HepG2 (cell line): ENCODE measurements around the gene RASA2. TPM values are rescaled to one million over a fixed set of nuclear protein-coding genes. Genes with fewer than 3 reads are reported as not detected.

Source experiments
- ATAC-seq: fragments of 200-7000 bp; cut with Tn5 transposase; 3 replicates; pipeline ENCODE4 v1.9.1; 2020; ENCODE audit warnings: mild to moderate bottlenecking, moderate library complexity
- BruUV-seq: library from RNA; stranded (reverse); fragments of 400-500 nt; replicated peaks from 2 replicates; lab custom pipeline; 2021; lab: Mats Ljungman, UMichigan
- CTCF ChIA-PET: fragments of 300-600 bp; formaldehyde crosslinking; extraction: SDS; loops from one replicate; lab custom pipeline; 2021; ENCODE audit warnings: low total read pairs, inconsistent platforms, low intra/inter-chr PET ratio; lab: Yijun Ruan, JAX
- POLR2A ChIA-PET: fragments of 350-600 bp; sonication (Branson Sonifier 250); formaldehyde crosslinking; loops from one replicate; lab custom pipeline; 2020; ENCODE audit warnings: antibody characterized with exemption, inconsistent platforms; lab: Yijun Ruan, JAX
- DNase-seq: peaks from one replicate; pipeline ENCODE4 v3.0.0-alpha.2; 2015; ENCODE audit warnings: low spot score
- FAIRE-seq: peaks from 3 replicates; lab custom pipeline; 2011; peaks lifted over from hg19 to GRCh38; lab: Jason Lieb, UNC
- H2AFZ ChIP-seq: one replicate; pipeline ENCODE4 v1.6.1; 2011; ENCODE audit warnings: low read length, inconsistent platforms
- H3K27ac ChIP-seq: fragments of 300-600 bp; 3 replicates; pipeline ENCODE4 v1.8.0; 2011; ENCODE audit warnings: mixed run types, mild to moderate bottlenecking, mixed read lengths, low read length, inconsistent platforms; ENCODE audit not compliant: insufficient read depth; ENCODE audit errors: extremely low read length
- H3K27me3 ChIP-seq, 2 experiments: fragments of 200-600 bp in 1 of 2; 2 replicates in 1 of 2; 3 replicates in 1 of 2; pipeline versions ENCODE4 v1.6.0 to v1.8.0; 2011; ENCODE audit warnings: low read length in 2 of 2, mild to moderate bottlenecking in 2 of 2, moderate library complexity in 2 of 2, inconsistent platforms in 1 of 2; ENCODE audit not compliant: insufficient read depth in 2 of 2, control insufficient read depth in 1 of 2
- H3K36me3 ChIP-seq, 2 experiments: fragments of 200-600 bp in 1 of 2; replicated peaks in 1 of 2; 2 replicates in 1 of 2; 3 replicates in 1 of 2; pipeline versions ENCODE4 v1.5.1 to v1.8.0; 2011; ENCODE audit warnings: low read length in 2 of 2, inconsistent platforms in 1 of 2; ENCODE audit not compliant: insufficient read depth in 2 of 2, control insufficient read depth in 1 of 2
- H3K4me1 ChIP-seq: 2 replicates; pipeline ENCODE4 v1.5.1; 2012; ENCODE audit warnings: low read length, inconsistent platforms; ENCODE audit not compliant: insufficient read depth
- H3K4me2 ChIP-seq: 2 replicates; pipeline ENCODE4 v1.6.0; 2011; ENCODE audit warnings: low read depth, low read length, inconsistent platforms
- H3K4me3 ChIP-seq, 3 experiments: fragments of 200-600 bp in 1 of 3; sonication (generic), shearing (Covaris generic) in 1 of 3; replicated peaks in 1 of 3; 2 replicates each; pipeline ENCODE4 v1.5.1; 2011 to 2016; ENCODE audit warnings: low read length in 3 of 3, inconsistent platforms in 2 of 3, low read depth in 2 of 3, mild to moderate bottlenecking in 2 of 3, control low read depth in 1 of 3, mixed read lengths in 1 of 3; ENCODE audit not compliant: insufficient read depth in 1 of 3
- H3K79me2 ChIP-seq: one replicate; pipeline ENCODE4 v1.6.1; 2011; ENCODE audit warnings: low read length, inconsistent platforms; ENCODE audit not compliant: insufficient read depth
- H3K9ac ChIP-seq: 2 replicates; pipeline ENCODE4 v1.6.0; 2011; ENCODE audit warnings: mild to moderate bottlenecking, low read depth, low read length, inconsistent platforms; ENCODE audit not compliant: insufficient read depth
- H3K9me3 ChIP-seq: 2 replicates; pipeline ENCODE4 v1.5.1; 2012; ENCODE audit warnings: mild to moderate bottlenecking, low read length
- H4K20me1 ChIP-seq: 2 replicates; pipeline ENCODE4 v1.6.0; 2011; ENCODE audit warnings: inconsistent platforms, mild to moderate bottlenecking, low read length, moderate library complexity; ENCODE audit not compliant: insufficient read depth
- TEAD3 ChIP-seq: optimal IDR thresholded peaks from 2 replicates; pipeline ENCODE3; 2016; ENCODE audit warnings: borderline replicate concordance
- THAP11 ChIP-seq: IDR thresholded peaks from 2 replicates; pipeline ENCODE4 v1.6.1; 2016; ENCODE audit warnings: missing biosample characterization, missing genetic modification reagents
- ZFP36L1 ChIP-seq: sonication (generic); formaldehyde crosslinking; IDR thresholded peaks from 2 replicates; pipeline ENCODE4 v1.8.0; 2022; ENCODE audit warnings: mild to moderate bottlenecking, missing genetic modification reagents, moderate library complexity
- ZNF451 ChIP-seq: sonication (generic); formaldehyde crosslinking; IDR thresholded peaks from 2 replicates; pipeline ENCODE4 v1.5.0; 2020; ENCODE audit warnings: mild to moderate bottlenecking, missing genetic modification reagents
- ZNF605 ChIP-seq: sonication (generic); formaldehyde crosslinking; IDR thresholded peaks from 2 replicates; pipeline ENCODE4 v1.8.0; 2022; ENCODE audit warnings: mild to moderate bottlenecking, missing genetic modification reagents
- WGBS: methylation state at CpG from one replicate; pipeline ENCODE4 v1.1.6; 2017; ENCODE audit warnings: low lambda C conversion rate; 5-methylcytosine and 5-hydroxymethylcytosine counted together
- in situ Hi-C: cut with HindIII; loops from 2 replicates; pipeline ENCODE4 v1.10.0; 2017; ENCODE audit warnings: low pct_unique_long_range_greater_than_20kb; ENCODE audit not compliant: extremely low pct_ligation_motif_present
- intact Hi-C: fragments of 100-400 bp; cut with micrococcal nuclease; formaldehyde crosslinking; loops from one replicate; pipeline ENCODE4 v1.10.0; 2022; ENCODE audit not compliant: unreplicated experiment
- polyA plus RNA-seq, 8 experiments: library from polyadenylated mRNA; depleted of rRNA in 3 of 8; stranded (reverse) in 7 of 8; unstranded in 1 of 8; fragments of >200 nt; fragmentation: Illumina TruSeq in 4 of 8; extraction: Trizol in 4 of 8; gene quantifications; 2 replicates each; pipeline versions ENCODE4 v1.2.1 to v1.2.3, GENCODE V29; 2011 to 2016; ENCODE audit warnings: low read depth in 4 of 8, missing spikeins in 1 of 8, mixed read lengths in 1 of 8; ENCODE audit not compliant: insufficient read depth in 1 of 8
- total RNA-seq, 5 experiments: library from RNA; depleted of rRNA; stranded (reverse); fragments of >200 nt; fragmentation: Illumina TruSeq; extraction: Trizol; gene quantifications; 2 replicates each; pipeline ENCODE4 v1.2.3, GENCODE V29; 2016; ENCODE audit warnings: low read depth in 1 of 5
- TF ChIP-seq, protein P1 (sequence below), 2 experiments: IDR thresholded peaks; 2 replicates each; pipeline ENCODE4 v1.6.1; 2011 to 2012; ENCODE audit warnings: low read length in 2 of 2, borderline replicate concordance in 1 of 2, low read depth in 1 of 2, mild to moderate bottlenecking in 1 of 2, moderate library complexity in 1 of 2
- TF ChIP-seq, protein P2 (sequence below): sonication (generic); formaldehyde crosslinking; IDR thresholded peaks from 2 replicates; pipeline ENCODE4 v1.4.0; 2020; ENCODE audit warnings: mild to moderate bottlenecking, missing genetic modification reagents, borderline replicate concordance
- TF ChIP-seq, protein P3 (sequence below): sonication (generic); formaldehyde crosslinking; IDR thresholded peaks from 2 replicates; pipeline ENCODE4 v1.4.0; 2020; ENCODE audit warnings: missing genetic modification reagents
- TF ChIP-seq, protein P4 (sequence below), 2 experiments: sonication (generic) in 1 of 2; formaldehyde crosslinking in 1 of 2; IDR thresholded peaks; 2 replicates each; pipeline versions ENCODE4 v1.4.0 to v1.6.1; 2018 to 2020; ENCODE audit warnings: missing genetic modification reagents in 2 of 2, borderline replicate concordance in 1 of 2, low read depth in 1 of 2, mild to moderate bottlenecking in 1 of 2, missing biosample characterization in 1 of 2

Gene RASA2
- total and polyA plus RNA-seq, 2 of the 13 experiments (the other 11 are each of a cell fraction or from before 2014, with no cell fraction given), result 5.4 to 8.5 TPM

DNA sequence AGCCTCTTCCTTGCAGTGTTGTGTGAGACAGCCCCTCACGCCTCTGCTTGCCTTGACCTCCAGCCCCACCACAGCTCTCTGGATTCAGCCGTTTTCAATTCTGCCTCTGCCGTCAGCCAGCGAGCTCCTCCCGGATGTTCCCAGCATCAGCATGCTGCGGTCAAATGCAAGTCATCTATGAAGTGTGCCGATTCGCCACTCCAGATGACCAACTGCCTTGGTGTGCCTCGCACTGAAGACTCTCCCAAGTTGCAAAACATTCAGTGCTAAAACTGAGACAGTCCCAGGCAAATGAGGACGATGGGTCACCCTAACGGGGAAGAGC is 30.6 kb upstream of the RASA2 start (continued):
- TF ChIP-seq, protein P1, sequence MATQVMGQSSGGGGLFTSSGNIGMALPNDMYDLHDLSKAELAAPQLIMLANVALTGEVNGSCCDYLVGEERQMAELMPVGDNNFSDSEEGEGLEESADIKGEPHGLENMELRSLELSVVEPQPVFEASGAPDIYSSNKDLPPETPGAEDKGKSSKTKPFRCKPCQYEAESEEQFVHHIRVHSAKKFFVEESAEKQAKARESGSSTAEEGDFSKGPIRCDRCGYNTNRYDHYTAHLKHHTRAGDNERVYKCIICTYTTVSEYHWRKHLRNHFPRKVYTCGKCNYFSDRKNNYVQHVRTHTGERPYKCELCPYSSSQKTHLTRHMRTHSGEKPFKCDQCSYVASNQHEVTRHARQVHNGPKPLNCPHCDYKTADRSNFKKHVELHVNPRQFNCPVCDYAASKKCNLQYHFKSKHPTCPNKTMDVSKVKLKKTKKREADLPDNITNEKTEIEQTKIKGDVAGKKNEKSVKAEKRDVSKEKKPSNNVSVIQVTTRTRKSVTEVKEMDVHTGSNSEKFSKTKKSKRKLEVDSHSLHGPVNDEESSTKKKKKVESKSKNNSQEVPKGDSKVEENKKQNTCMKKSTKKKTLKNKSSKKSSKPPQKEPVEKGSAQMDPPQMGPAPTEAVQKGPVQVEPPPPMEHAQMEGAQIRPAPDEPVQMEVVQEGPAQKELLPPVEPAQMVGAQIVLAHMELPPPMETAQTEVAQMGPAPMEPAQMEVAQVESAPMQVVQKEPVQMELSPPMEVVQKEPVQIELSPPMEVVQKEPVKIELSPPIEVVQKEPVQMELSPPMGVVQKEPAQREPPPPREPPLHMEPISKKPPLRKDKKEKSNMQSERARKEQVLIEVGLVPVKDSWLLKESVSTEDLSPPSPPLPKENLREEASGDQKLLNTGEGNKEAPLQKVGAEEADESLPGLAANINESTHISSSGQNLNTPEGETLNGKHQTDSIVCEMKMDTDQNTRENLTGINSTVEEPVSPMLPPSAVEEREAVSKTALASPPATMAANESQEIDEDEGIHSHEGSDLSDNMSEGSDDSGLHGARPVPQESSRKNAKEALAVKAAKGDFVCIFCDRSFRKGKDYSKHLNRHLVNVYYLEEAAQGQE (IDR thresholded peaks at IDR 0.05; ENCODE audit: borderline replicate concordance in 1 of 2, low read depth in 1 of 2, low read length in 2 of 2), result no peak
- no peak for TF ChIP-seq ZFP36L1 (CRISPR knock-in tag)
- TF ChIP-seq, all 625 proteins: peak for 0

DNA sequence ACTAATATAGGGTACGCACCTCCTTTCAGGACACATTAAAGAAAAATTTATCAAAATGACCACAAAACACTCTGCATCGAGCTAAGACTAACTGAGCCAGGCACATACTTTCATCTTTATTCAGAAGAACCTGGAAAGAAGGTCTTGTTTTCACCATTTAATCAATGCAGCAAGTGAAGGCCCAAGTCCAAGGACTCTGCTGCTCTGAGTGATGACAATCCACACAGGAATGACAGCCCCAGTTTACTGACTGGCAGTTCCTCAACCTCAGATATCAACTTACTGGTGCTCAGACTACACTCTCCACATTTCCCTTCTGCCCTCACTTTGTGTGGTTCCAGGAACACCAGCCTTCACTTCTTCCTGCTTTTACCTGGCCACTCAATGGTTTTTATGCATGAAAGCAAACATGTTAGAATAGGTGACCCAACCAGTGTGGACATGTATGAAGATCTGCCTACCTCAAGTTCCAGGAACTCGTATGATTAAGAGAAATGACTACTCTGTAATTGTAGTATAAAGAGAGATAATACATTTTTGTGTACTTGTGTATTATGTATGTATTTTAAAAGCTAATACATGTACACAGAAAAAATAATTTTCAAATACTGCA is 29.1 kb upstream of the RASA2 start:
- Histone ChIP-seq H2AFZ (no peak overlapping the region), H3K4me3 (no peak overlapping the region), H3K27ac (no peak overlapping the region), H3K4me2 (peak overlapping the region; percentile 46; the same call in 1 of the 2 replicates), H3K79me2 (no peaks in the 10 kb centered on the region), H3K27me3 (no peaks in the 10 kb centered on the region), H3K36me3 (no peaks in the 10 kb centered on the region), H3K9ac (no peak overlapping the region), H3K4me1 (peaks cover 76% of the 10 kb centered on the region), H4K20me1 (no peaks in the 10 kb centered on the region), H3K9me3 (no peaks in the 10 kb centered on the region)
- ATAC-seq (peak; percentile 81), DNase-seq (peak; percentile 75), FAIRE-seq (peak; percentile 56)
- intact Hi-C loops (loop anchor here (5.0 kb wide), 1 partner anchor 220 kb away; no protein-coding TSS in a partner anchor), in situ Hi-C loops (loop anchor here (5.0 kb wide), 1 partner anchor 150 kb away; no protein-coding TSS in a partner anchor)
- ChIA-PET CTCF (interaction anchor here (5.1 kb wide), 1 partner anchor 103 kb away, joined by 42 read pairs; no protein-coding TSS in a partner anchor), POLR2A (interaction anchor here (1.3 to 1.5 kb wide), 2 partner anchors 45 to 146 kb away, joined by 3 read pairs; no protein-coding TSS in a partner anchor)
- BruUV-seq, result no TSS peak
- 22% methylated on average over 3 of the region's 3 CpGs for WGBS
- TF ChIP-seq, protein P2, sequence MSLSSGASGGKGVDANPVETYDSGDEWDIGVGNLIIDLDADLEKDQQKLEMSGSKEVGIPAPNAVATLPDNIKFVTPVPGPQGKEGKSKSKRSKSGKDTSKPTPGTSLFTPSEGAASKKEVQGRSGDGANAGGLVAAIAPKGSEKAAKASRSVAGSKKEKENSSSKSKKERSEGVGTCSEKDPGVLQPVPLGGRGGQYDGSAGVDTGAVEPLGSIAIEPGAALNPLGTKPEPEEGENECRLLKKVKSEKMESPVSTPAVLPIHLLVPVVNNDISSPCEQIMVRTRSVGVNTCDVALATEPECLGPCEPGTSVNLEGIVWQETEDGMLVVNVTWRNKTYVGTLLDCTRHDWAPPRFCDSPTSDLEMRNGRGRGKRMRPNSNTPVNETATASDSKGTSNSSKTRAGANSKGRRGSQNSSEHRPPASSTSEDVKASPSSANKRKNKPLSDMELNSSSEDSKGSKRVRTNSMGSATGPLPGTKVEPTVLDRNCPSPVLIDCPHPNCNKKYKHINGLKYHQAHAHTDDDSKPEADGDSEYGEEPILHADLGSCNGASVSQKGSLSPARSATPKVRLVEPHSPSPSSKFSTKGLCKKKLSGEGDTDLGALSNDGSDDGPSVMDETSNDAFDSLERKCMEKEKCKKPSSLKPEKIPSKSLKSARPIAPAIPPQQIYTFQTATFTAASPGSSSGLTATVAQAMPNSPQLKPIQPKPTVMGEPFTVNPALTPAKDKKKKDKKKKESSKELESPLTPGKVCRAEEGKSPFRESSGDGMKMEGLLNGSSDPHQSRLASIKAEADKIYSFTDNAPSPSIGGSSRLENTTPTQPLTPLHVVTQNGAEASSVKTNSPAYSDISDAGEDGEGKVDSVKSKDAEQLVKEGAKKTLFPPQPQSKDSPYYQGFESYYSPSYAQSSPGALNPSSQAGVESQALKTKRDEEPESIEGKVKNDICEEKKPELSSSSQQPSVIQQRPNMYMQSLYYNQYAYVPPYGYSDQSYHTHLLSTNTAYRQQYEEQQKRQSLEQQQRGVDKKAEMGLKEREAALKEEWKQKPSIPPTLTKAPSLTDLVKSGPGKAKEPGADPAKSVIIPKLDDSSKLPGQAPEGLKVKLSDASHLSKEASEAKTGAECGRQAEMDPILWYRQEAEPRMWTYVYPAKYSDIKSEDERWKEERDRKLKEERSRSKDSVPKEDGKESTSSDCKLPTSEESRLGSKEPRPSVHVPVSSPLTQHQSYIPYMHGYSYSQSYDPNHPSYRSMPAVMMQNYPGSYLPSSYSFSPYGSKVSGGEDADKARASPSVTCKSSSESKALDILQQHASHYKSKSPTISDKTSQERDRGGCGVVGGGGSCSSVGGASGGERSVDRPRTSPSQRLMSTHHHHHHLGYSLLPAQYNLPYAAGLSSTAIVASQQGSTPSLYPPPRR (CRISPR knock-in tag), result peak; percentile 52; the same call in 1 of the 2 replicates
- TF ChIP-seq, protein P3, sequence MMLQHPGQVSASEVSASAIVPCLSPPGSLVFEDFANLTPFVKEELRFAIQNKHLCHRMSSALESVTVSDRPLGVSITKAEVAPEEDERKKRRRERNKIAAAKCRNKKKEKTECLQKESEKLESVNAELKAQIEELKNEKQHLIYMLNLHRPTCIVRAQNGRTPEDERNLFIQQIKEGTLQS, result peak; percentile 61; the same call in 1 of the 2 replicates
- TF ChIP-seq ZNF605, result no peak
- TF ChIP-seq, protein P4, sequence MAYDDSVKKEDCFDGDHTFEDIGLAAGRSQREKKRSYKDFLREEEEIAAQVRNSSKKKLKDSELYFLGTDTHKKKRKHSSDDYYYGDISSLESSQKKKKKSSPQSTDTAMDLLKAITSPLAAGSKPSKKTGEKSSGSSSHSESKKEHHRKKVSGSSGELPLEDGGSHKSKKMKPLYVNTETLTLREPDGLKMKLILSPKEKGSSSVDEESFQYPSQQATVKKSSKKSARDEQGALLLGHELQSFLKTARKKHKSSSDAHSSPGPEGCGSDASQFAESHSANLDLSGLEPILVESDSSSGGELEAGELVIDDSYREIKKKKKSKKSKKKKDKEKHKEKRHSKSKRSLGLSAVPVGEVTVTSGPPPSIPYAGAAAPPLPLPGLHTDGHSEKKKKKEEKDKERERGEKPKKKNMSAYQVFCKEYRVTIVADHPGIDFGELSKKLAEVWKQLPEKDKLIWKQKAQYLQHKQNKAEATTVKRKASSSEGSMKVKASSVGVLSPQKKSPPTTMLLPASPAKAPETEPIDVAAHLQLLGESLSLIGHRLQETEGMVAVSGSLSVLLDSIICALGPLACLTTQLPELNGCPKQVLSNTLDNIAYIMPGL (CRISPR knock-in tag; IDR thresholded peaks at IDR 0.05; ENCODE audit: borderline replicate concordance in 1 of 2, low read depth in 1 of 2), result 0 out of 4 replicates have a peak, but pooled peaks of 1 of the 2 experiments have one; percentile 26
- no peak for TF ChIP-seq ZNF451 (CRISPR knock-in tag)
- peak; percentile 93 for TF ChIP-seq TEAD3
- 0 out of 2 replicates have a peak, but pooled peaks have one; percentile 39 for TF ChIP-seq THAP11 (CRISPR knock-in tag)
